Cardiac muscle cell (in vitro differentiated cells and primary cell): ENCODE results near the gene ASB1. TPM values are rescaled to one million over a fixed set of nuclear protein-coding genes. Genes with fewer than 3 reads are reported as not detected.
A peak's percentile ranks its signal among the peaks of the same experiment; 100 is the strongest.

Source experiments
- DNase-seq, 2 donors: peaks; one replicate each; pipeline versions ENCODE4 v3.0.0 to v3.0.0-alpha.2; 2010 to 2017; ENCODE audit warnings: low read depth in 1 of 2, low spot score in 1 of 2
- H3K27ac ChIP-seq: fragments of 200-600 bp; sonication (generic); 2 replicates; pipeline ENCODE4 v1.5.1; 2016
- H3K27me3 ChIP-seq: fragments of 200-600 bp; sonication (generic); 2 replicates; pipeline ENCODE4 v1.6.0; 2016; ENCODE audit warnings: control low read depth
- H3K36me3 ChIP-seq: fragments of 200-600 bp; sonication (generic); 2 replicates; pipeline ENCODE4 v1.5.1; 2016; ENCODE audit warnings: control low read depth
- H3K4me1 ChIP-seq: fragments of 200-600 bp; sonication (generic); 2 replicates; pipeline ENCODE4 v1.8.1; 2017; ENCODE audit warnings: low read depth, mild to moderate bottlenecking, mixed run types
- H3K4me3 ChIP-seq: fragments of 200-600 bp; sonication (generic); 2 replicates; pipeline ENCODE4 v1.5.1; 2016; ENCODE audit warnings: mild to moderate bottlenecking
- H3K9me3 ChIP-seq: fragments of 200-600 bp; sonication (generic); 2 replicates; pipeline ENCODE4 v1.5.1; 2017; ENCODE audit warnings: low read depth, mild to moderate bottlenecking, control low read depth
- polyA plus RNA-seq: library from polyadenylated mRNA; unstranded; fragments of >200 nt; fragmentation: Nextera tagmentation; extraction: Ambion mirVana; gene quantifications from 2 replicates; pipeline ENCODE4 v1.2.1, GENCODE V29; 2016
- total RNA-seq: library from RNA; depleted of rRNA; stranded (reverse); fragments of >200 nt; gene quantifications from 2 replicates; pipeline ENCODE4 v1.2.3, GENCODE V29; 2016
- TF ChIP-seq, protein P1 (sequence below): IDR thresholded peaks from 2 replicates; pipeline ENCODE4 v1.5.1; 2012; ENCODE audit warnings: low read depth, mild to moderate bottlenecking, low read length

The ASB1 gene
- total and polyA plus RNA-seq, 2 experiments from 2014 or later: 16.7 TPM

GRCh38 chr2:238412067-238412767, 14.5 kb upstream of the ASB1 start:
- Histone ChIP-seq H3K4me3 (no peak overlapping the region), H3K27ac (no peak overlapping the region), H3K36me3 (no peaks in the 10 kb centered on the region), H3K9me3 (no peaks in the 10 kb centered on the region), H3K27me3 (no peaks in the 10 kb centered on the region), H3K4me1 (no peaks in the 10 kb centered on the region)
- no peak for DNase-seq
- TF ChIP-seq, protein P1, sequence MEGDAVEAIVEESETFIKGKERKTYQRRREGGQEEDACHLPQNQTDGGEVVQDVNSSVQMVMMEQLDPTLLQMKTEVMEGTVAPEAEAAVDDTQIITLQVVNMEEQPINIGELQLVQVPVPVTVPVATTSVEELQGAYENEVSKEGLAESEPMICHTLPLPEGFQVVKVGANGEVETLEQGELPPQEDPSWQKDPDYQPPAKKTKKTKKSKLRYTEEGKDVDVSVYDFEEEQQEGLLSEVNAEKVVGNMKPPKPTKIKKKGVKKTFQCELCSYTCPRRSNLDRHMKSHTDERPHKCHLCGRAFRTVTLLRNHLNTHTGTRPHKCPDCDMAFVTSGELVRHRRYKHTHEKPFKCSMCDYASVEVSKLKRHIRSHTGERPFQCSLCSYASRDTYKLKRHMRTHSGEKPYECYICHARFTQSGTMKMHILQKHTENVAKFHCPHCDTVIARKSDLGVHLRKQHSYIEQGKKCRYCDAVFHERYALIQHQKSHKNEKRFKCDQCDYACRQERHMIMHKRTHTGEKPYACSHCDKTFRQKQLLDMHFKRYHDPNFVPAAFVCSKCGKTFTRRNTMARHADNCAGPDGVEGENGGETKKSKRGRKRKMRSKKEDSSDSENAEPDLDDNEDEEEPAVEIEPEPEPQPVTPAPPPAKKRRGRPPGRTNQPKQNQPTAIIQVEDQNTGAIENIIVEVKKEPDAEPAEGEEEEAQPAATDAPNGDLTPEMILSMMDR: no peak

DNA sequence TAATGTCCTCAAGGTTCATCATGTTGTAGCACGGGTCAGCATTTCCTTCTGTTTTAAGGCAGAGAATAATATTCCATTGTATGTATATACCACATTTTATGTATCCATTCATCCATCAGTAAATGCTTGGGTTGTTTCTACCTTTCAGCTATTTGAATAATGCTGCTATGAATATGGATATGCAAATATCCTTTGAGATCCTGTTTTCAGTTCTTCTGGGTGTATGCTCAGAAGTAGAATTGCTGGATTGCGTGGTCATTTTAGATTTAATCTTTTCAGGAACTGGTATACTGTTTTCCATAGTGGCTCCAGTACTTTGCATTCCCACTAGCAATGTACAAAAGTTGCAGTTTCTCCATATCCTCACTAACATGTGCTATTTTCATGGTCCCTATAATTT, 13.4 kb upstream of the ASB1 start:
- H3K27me3 ChIP-seq: no peaks in the 10 kb centered on the region

DNA sequence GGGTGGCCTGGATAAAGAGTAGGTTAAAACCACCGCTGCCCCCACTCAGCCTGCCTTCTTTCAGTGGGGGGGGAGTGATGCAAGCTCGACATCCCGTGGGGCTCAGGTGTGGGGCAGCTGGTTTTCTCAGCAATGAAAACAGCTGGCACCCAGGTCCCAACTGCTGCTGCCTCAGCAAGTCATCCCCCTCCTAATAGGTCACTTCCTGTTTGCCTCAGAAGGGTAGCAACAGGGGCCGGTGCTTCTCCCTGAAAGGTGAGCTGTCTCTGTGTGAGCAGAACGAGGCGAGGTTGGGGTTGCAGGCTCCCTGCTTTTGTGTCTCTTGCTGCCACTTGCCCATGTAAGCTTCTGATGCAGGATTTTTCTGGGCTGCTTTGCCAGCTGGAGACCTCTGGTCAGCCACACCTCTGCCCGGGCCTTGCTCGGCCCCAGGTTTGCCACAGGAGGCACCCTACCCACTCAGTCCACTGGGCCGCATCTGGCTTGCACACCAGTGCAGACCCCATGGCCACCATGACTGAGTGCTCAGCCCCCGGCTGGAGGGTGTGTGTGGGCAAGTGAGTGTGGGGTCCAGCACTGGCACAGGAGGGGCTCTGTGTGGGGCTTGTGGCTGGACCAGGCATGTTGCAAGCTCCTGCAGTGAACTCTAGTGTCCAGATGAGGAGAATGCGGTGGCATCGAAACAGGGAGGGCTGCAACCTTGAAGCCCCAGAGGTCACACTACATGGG, 11.5 kb upstream of the ASB1 start:
- Histone ChIP-seq H3K4me1 (no peaks in the 10 kb centered on the region), H3K27me3 (no peaks in the 10 kb centered on the region), H3K36me3 (no peaks in the 10 kb centered on the region), H3K9me3 (no peaks in the 10 kb centered on the region), H3K27ac (no peak overlapping the region), H3K4me3 (no peak overlapping the region)
- TF ChIP-seq, protein P1: no peak
- DNase-seq: no peak

More for the DNA sequence above, 13.4 kb upstream of the ASB1 start:
- DNase-seq: no peak
- no peaks in the 10 kb centered on the region for H3K9me3 ChIP-seq
- no peak overlapping the region for H3K4me3 ChIP-seq
- TF ChIP-seq, protein P1: no peak
- H3K36me3 ChIP-seq: no peaks in the 10 kb centered on the region
- no peak overlapping the region for H3K27ac ChIP-seq
- H3K4me1 ChIP-seq: no peaks in the 10 kb centered on the region

- Histone ChIP-seq H3K36me3 (no peaks in the 10 kb centered on the region), H3K4me3 (no peak overlapping the region), H3K27me3 (no peaks in the 10 kb centered on the region), H3K9me3 (no peaks in the 10 kb centered on the region), H3K27ac (no peak overlapping the region), H3K4me1 (peaks cover 4% of the 10 kb centered on the region)
- DNase-seq: no peak
- TF ChIP-seq, protein P1: no peak
Observed at GRCh38 chr2:238415893-238416292, 10.8 kb upstream of the ASB1 start.

DNA sequence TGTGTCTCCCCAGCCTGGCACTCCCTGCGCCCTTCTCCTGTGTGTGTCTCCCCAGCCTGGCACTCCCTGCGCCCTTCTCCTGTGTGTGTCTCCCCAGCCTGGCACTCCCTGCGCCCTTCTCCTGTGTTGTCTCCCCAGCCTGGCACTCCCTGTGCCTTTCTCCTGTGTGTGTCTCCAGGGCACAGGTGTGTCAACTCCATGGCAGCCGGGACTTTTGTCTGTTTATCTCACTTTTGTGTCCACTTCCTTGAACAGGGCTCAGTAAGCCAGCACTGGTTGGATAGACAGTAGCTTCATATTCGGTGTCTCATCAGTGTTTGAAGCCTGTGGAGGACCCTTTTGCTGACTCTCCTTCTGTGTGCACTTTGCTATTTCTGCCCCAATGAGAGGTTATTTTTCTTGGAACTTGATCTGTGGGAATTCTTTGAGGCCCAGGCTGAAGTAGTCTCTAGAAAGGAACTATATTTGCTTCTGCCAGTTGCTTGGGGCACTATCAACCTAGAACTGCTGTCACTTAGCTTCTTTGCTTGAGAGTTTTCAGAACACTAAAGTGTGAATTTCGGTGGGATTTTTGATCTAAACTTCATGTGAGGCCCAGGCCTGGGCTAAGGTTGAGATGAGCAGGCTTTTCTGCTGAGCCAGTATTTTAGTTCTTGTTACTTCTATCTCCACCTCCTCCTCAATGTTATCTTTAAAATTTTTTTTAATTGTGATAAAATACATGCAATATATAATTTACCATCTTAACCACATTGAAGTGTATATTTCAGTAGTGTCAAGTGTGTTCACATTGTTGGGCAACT, 8.3 kb upstream of the ASB1 start:
- no peaks in the 10 kb centered on the region for H3K36me3 ChIP-seq
- no peaks in the 10 kb centered on the region for H3K27me3 ChIP-seq
- TF ChIP-seq, protein P1: no peak
- H3K9me3 ChIP-seq: no peaks in the 10 kb centered on the region
- DNase-seq: no peak
- H3K27ac ChIP-seq: peak overlapping the region; percentile 34
- H3K4me1 ChIP-seq: peaks cover 10% of the 10 kb centered on the region
- H3K4me3 ChIP-seq: no peak overlapping the region
